A549 treated with ZK216348 at 1 μM for 4 hours (cell line): ENCODE measurements around the gene SLC8A3. TPM values are rescaled to one million over a fixed set of nuclear protein-coding genes. Genes with fewer than 3 reads are reported as not detected.

Source experiments
- total RNA-seq: library from RNA; stranded (reverse); fragments of 200-300 nt; extraction: Qiagen RNA extraction; gene quantifications from 5 replicates; pipeline ENCODE4 v1.2.3, GENCODE V29; 2022; ENCODE audit warnings: low read depth

SLC8A3 gene, protein sequence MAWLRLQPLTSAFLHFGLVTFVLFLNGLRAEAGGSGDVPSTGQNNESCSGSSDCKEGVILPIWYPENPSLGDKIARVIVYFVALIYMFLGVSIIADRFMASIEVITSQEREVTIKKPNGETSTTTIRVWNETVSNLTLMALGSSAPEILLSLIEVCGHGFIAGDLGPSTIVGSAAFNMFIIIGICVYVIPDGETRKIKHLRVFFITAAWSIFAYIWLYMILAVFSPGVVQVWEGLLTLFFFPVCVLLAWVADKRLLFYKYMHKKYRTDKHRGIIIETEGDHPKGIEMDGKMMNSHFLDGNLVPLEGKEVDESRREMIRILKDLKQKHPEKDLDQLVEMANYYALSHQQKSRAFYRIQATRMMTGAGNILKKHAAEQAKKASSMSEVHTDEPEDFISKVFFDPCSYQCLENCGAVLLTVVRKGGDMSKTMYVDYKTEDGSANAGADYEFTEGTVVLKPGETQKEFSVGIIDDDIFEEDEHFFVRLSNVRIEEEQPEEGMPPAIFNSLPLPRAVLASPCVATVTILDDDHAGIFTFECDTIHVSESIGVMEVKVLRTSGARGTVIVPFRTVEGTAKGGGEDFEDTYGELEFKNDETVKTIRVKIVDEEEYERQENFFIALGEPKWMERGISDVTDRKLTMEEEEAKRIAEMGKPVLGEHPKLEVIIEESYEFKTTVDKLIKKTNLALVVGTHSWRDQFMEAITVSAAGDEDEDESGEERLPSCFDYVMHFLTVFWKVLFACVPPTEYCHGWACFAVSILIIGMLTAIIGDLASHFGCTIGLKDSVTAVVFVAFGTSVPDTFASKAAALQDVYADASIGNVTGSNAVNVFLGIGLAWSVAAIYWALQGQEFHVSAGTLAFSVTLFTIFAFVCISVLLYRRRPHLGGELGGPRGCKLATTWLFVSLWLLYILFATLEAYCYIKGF
- not detected in 5 replicates for total RNA-seq

DNA sequence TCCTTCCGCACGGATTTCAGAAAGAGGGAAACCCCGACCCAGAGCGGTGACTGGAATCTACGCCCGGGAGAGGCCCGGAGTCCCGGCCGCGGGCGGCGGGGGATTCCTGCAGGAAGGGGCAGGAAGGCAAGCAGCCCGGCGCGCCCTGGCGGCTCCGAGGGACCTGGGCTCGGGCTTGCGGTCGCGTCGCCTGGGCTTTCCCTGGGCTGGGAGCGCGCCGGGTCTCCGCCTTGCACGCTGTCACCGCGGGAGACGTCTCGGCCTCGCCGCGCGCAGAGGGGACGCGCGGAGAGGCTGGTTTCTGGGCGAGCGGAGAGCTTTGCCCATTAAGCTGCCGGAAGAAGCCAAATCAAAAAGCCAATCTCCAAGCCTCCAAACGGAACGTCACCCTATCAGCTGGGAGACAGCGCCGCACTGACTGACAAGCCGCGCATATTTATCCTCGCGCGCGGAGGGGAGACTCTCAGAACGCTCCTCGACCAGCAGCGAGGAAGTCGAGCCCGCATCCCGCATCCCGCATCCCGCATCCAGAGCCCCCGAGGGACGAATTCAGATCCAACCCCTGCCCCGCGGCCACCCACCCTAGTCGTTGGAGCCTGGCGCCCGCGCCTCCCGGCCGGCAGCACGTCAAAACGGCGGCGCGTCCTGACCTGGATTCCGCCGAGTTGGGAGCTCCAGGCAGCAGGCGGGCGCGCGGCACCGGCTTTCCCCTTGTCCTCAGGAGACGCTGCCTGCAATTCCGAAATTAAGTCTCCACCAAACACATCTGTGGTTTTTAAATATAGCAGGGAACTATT lies at the start of gene SLC8A3:
TSS of gene SLC8A3 (minus strand) at position 293 of the 797 bp plus-strand sequence. CDS start 20,529 bp downstream, outside the sequence.

Other genes with a start within 250 kb of the SLC8A3 start
- 48.5 to 92.2 TPM (median 54.1 TPM) in 5 replicates for gene COX16, start 170.7 kb upstream of the SLC8A3 start, total RNA-seq
- 6.7 to 12.2 TPM (median 10.2 TPM) in 5 replicates for gene SYNJ2BP, start 228.1 kb upstream of the SLC8A3 start, total RNA-seq